Muscle layer of duodenum (tissue), 2 donors: ENCODE data around the gene CMTM8.
"Not testable (repeated sequence)": the region's sequence is repeated elsewhere in the genome, so short reads cannot be mapped to it uniquely, and the experiment has no call there.

Source experiments
- H3K27ac ChIP-seq: one replicate; pipeline ENCODE4 v1.7.0; 2013; ENCODE audit warnings: mild to moderate bottlenecking, low read length
- H3K27me3 ChIP-seq: one replicate; pipeline ENCODE4 v1.7.0; 2013; ENCODE audit warnings: low read depth, mild to moderate bottlenecking, control low read depth, low read length
- H3K36me3 ChIP-seq, 2 donors: one replicate each; pipeline ENCODE4 v1.7.0; 2013; ENCODE audit warnings: low read length in 2 of 2, control low read depth in 1 of 2, mild to moderate bottlenecking in 1 of 2; ENCODE audit not compliant: insufficient read depth in 2 of 2, control insufficient read depth in 1 of 2
- H3K4me1 ChIP-seq, 2 donors: one replicate each; pipeline ENCODE4 v1.7.0; 2013; ENCODE audit warnings: low read length in 2 of 2, mild to moderate bottlenecking in 2 of 2, control low read depth in 1 of 2, moderate library complexity in 1 of 2; ENCODE audit not compliant: insufficient read depth in 2 of 2, control insufficient read depth in 1 of 2
- H3K4me3 ChIP-seq, 2 donors: one replicate each; pipeline ENCODE4 v1.7.0; 2013; ENCODE audit warnings: low read length in 2 of 2, low read depth in 1 of 2, mild to moderate bottlenecking in 1 of 2
- H3K9me3 ChIP-seq, 2 donors: one replicate each; pipeline ENCODE4 v1.7.0; 2013; ENCODE audit warnings: low read length in 2 of 2, control low read depth in 1 of 2, mild to moderate bottlenecking in 1 of 2; ENCODE audit not compliant: control insufficient read depth in 1 of 2
- donor health status: healthy.

Gene CMTM8

GRCh38 chr3:32373276-32373675 lies 134.8 kb downstream of the CMTM8 start:
- Histone ChIP-seq H3K27ac (no peak overlapping the region), H3K9me3 (no peaks in the 10 kb centered on the region), H3K36me3 (no peaks in the 10 kb centered on the region), H3K4me1 (no peaks in the 10 kb centered on the region), H3K4me3 (no peak overlapping the region), H3K27me3 (no peaks in the 10 kb centered on the region)

GRCh38 chr3:32373844-32374243 lies 135.4 kb downstream of the CMTM8 start:
- Histone ChIP-seq H3K4me1 (no peaks in the 10 kb centered on the region), H3K27ac (no peak overlapping the region), H3K9me3 (no peaks in the 10 kb centered on the region), H3K27me3 (no peaks in the 10 kb centered on the region), H3K4me3 (no peak overlapping the region), H3K36me3 (no peaks in the 10 kb centered on the region)

- Histone ChIP-seq H3K9me3 (no peaks in the 10 kb centered on the region), H3K4me3 (no peak overlapping the region), H3K36me3 (no peaks in the 10 kb centered on the region), H3K27me3 (no peaks in the 10 kb centered on the region), H3K4me1 (no peaks in the 10 kb centered on the region), H3K27ac (no peak overlapping the region)
These were observed 136.5 kb downstream of the CMTM8 start for GRCh38 chr3:32374788-32375595.

GRCh38 chr3:32375596-32375930 lies 137.1 kb downstream of the CMTM8 start:
- Histone ChIP-seq H3K27ac (no peak overlapping the region), H3K27me3 (no peaks in the 10 kb centered on the region), H3K4me3 (no peak overlapping the region), H3K36me3 (no peaks in the 10 kb centered on the region), H3K9me3 (no peaks in the 10 kb centered on the region), H3K4me1 (no peaks in the 10 kb centered on the region)

GRCh38 chr3:32376115-32376514 lies 137.6 kb downstream of the CMTM8 start:
- H3K9me3 ChIP-seq = no peaks in the 10 kb centered on the region
- no peaks in the 10 kb centered on the region for H3K27me3 ChIP-seq
- H3K4me1 ChIP-seq = no peaks in the 10 kb centered on the region
- H3K36me3 ChIP-seq = no peaks in the 10 kb centered on the region
- H3K4me3 ChIP-seq = no peak overlapping the region
- H3K27ac ChIP-seq = no peak overlapping the region

GRCh38 chr3:32379831-32380500 lies 141.5 kb downstream of the CMTM8 start:
- H3K27ac ChIP-seq = no peak overlapping the region

GRCh38 chr3:32381922-32382321 lies 143.4 kb downstream of the CMTM8 start:
- Histone ChIP-seq H3K4me3 (no peak overlapping the region), H3K9me3 (no peaks in the 10 kb centered on the region), H3K27me3 (no peaks in the 10 kb centered on the region), H3K36me3 (no peaks in the 10 kb centered on the region), H3K4me1 (no peaks in the 10 kb centered on the region), H3K27ac (no peak overlapping the region)

More at GRCh38 chr3:32379831-32380500, 141.5 kb downstream of the CMTM8 start:
- H3K27me3 ChIP-seq = no peaks in the 10 kb centered on the region
- H3K4me1 ChIP-seq = no peaks in the 10 kb centered on the region
- H3K36me3 ChIP-seq = no peaks in the 10 kb centered on the region
- no peak overlapping the region for H3K4me3 ChIP-seq
- no peaks in the 10 kb centered on the region for H3K9me3 ChIP-seq

- no peak overlapping the region for H3K27ac ChIP-seq
- H3K4me1 ChIP-seq = no peaks in the 10 kb centered on the region
- H3K9me3 ChIP-seq = no peaks in the 10 kb centered on the region
- no peak overlapping the region for H3K4me3 ChIP-seq
- H3K27me3 ChIP-seq = no peaks in the 10 kb centered on the region
- H3K36me3 ChIP-seq = no peaks in the 10 kb centered on the region
These were observed 144.7 kb downstream of the CMTM8 start for GRCh38 chr3:32383136-32383711.

- H3K4me3 ChIP-seq = no peak overlapping the region
- no peaks in the 10 kb centered on the region for H3K9me3 ChIP-seq
- H3K4me1 ChIP-seq = no peaks in the 10 kb centered on the region
- no peak overlapping the region for H3K27ac ChIP-seq
- H3K36me3 ChIP-seq = no peaks in the 10 kb centered on the region
- H3K27me3 ChIP-seq = no peaks in the 10 kb centered on the region
These were observed 146.5 kb downstream of the CMTM8 start for GRCh38 chr3:32384938-32385337.

- H3K27ac ChIP-seq = no peak overlapping the region
- no peaks in the 10 kb centered on the region for H3K27me3 ChIP-seq
- no peaks in the 10 kb centered on the region for H3K9me3 ChIP-seq
- H3K4me3 ChIP-seq = no peak overlapping the region
- peaks cover 0 to 4% of the 10 kb centered on the region in 2 donors for H3K4me1 ChIP-seq
- H3K36me3 ChIP-seq = no peaks in the 10 kb centered on the region
These were observed 149.0 kb downstream of the CMTM8 start for GRCh38 chr3:32387512-32387911.

- H3K4me3 ChIP-seq, H3K27ac ChIP-seq, H3K27me3 ChIP-seq, H3K36me3 ChIP-seq, H3K9me3 ChIP-seq, H3K4me1 ChIP-seq: not testable (repeated sequence)
These were observed 151.1 kb downstream of the CMTM8 start for GRCh38 chr3:32389577-32389976.
